ENCODE measurements around the gene B3GALNT2. TPM values are rescaled to one million over a fixed set of nuclear protein-coding genes. Genes with fewer than 3 reads are reported as not detected.

Gene B3GALNT2
- total RNA-seq, 4 donors from 2014 or later: 17.5 to 30.4 (median 23.2) TPM

- DNase-seq (ENCODE audit: low spot score) (no peak), ATAC-seq (ENCODE audit: low FRiP score) (no peak)
- TF ChIP-seq CTCF (IDR thresholded peaks at IDR 0.05): no peak
Measured at GRCh38 chr1:235533476-235534168, 29.4 kb upstream of the B3GALNT2 start.

GRCh38 chr1:235532360-235532759 lies 28.1 kb upstream of the B3GALNT2 start:
- no peak for ATAC-seq (ENCODE audit: low FRiP score)
- no peak for TF ChIP-seq CTCF (IDR thresholded peaks at IDR 0.05)

DNA sequence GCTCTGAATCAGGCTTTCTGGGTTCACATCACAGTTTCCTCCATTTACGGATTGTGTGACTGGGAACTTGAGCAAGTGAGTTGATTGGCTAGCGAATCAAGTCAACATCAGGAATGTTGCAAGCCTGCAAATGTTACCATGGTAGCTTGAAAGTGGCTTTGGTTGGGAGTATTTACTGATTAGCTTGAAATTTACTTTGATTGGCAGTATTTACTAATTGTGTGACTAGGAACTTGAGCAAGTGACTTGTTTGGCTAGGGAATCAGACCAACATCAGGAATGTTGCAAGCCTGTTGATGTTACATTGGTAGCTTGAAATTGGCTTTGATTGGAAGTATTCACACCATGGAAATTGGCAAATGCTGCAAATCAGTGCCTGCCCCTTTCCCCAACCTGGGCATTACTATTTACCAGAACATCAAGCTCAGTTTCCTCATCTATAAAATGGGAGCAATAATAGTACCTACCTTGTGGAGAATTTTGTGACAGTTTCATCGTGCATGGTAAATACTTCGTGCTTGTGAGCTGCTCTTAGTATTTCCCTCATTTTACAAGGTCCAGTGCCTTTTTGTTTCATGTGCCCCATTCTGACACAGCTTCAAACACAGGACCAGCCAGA lies 23.1 kb upstream of the B3GALNT2 start:
- TF ChIP-seq CTCF (IDR thresholded peaks at IDR 0.05): no peak
- ATAC-seq (ENCODE audit: low FRiP score) (no peak), DNase-seq (ENCODE audit: low spot score) (no peak)

More at GRCh38 chr1:235532360-235532759, 28.1 kb upstream of the B3GALNT2 start:
- no peak for DNase-seq (ENCODE audit: low spot score)

DNA sequence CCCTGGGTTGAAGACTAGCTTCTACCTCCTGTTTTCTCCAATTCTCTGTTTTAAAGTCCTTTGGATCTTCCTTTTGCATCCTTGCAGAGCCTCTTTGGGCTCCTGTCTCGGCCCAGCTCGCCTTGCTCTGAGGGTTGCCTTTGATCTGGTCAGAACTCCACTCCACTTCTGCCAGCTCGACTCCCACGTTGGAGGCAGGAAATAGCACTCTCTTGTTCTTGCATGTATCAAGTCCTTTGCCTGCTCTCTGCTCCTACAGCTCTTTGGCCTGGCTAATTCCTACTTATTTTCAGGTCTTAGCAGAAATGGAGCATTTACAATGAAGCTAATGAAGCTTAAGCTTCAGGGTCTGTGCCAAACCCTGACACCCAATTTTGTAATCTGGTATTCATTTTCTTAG lies 21.1 kb upstream of the B3GALNT2 start:
- no peak for DNase-seq (ENCODE audit: low spot score)
- no peak for ATAC-seq (ENCODE audit: low FRiP score)
- TF ChIP-seq CTCF (IDR thresholded peaks at IDR 0.05): no peak

DNA sequence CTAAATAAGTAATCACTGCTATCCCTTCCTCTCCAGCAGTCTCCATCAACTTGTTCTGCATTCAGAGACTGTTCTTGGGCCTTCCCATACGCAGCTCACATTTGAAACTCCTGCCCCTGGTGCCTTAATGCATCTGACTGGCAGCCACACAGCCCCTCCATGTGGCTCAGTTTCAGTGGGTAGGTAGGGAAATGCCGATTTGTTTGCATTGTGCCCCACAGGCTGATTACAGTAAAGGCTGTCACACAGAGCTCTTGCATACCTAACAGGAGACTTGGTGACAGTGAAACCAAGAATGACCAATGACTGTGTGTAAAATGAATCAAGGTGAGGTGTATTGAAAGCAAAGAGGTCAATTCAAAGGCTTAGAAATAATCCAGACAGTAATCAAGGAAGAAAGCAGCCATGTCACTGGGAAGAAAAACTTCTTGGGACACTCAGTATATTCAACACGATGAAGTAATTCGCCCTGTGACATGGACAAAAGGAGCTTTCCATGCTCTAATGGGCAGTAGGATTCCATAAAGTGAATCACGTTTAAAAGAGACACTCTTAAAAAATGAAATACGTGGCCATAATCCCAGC lies 12.7 kb upstream of the B3GALNT2 start:
- TF ChIP-seq CTCF (IDR thresholded peaks at IDR 0.05): no peak
- DNase-seq (ENCODE audit: low spot score) (no peak), ATAC-seq (ENCODE audit: low FRiP score) (no peak)

DNA sequence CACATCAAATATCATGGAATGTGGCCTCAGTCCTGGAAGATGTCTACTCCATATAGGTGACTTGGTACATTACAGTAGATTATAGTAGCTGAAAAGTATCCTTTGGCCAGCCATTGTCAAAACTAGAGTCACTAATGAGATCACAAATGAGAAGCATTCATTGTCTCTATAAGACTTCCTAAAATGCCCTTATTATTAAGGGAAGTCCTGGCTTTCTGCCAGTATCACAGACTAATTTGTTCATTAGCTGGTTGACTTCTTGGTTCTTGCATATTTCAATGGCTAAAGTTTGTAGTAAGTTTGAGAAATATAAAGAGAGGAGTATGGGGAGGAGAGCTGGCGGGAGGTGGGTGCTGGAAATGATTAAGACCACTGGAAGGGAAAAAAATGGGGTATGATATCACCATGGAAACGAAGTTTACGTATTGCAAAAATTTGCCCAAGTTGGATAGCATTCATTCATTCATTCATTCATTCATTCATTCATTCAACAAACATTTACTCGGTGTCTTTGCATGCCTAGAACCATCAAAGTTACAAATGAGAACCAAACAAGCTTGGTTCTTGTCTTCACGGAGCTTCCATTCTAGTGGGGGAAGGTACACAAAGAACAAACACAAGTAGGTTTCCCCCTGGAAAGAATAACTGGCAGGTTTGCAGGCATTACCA lies 11.7 kb upstream of the B3GALNT2 start:
- ATAC-seq (ENCODE audit: low FRiP score): no peak

More for the DNA sequence above, 11.7 kb upstream of the B3GALNT2 start:
- DNase-seq (ENCODE audit: low spot score): no peak
- no peak for TF ChIP-seq CTCF (IDR thresholded peaks at IDR 0.05)
